HCT116 (cell line): ENCODE data around the gene KLHL18. TPM values are rescaled to one million over a fixed set of nuclear protein-coding genes. Genes with fewer than 3 reads are reported as not detected.

Source experiments
- ATAC-seq: fragments of 200-7000 bp; cut with Tn5 transposase; 2 replicates; pipeline ENCODE4 v1.9.1; 2020; ENCODE audit warnings: mild to moderate bottlenecking, moderate library complexity
- BruUV-seq: library from RNA; stranded (reverse); fragments of 400-500 nt; replicated peaks from 2 replicates; lab custom pipeline; 2021; lab: Mats Ljungman, UMichigan
- CTCF ChIA-PET: fragments of 300-600 bp; sonication (Branson Sonifier 250); formaldehyde crosslinking; loops from one replicate; lab custom pipeline; 2021; ENCODE audit warnings: antibody characterized with exemption; lab: Charles Lee
- POLR2A ChIA-PET: fragments of 300-600, 350-600 bp; sonication (Branson Sonifier 250); formaldehyde crosslinking; loops from one replicate; lab custom pipeline; 2021; ENCODE audit warnings: antibody characterized with exemption; lab: Charles Lee
- RAD21 ChIA-PET, 2 experiments: fragments of 300-600 bp; sonication (Branson Sonifier 250); formaldehyde crosslinking; loops; one replicate each; lab custom pipeline; 2023; ENCODE audit warnings: low total read pairs in 2 of 2; ENCODE audit not compliant: uncharacterized antibody in 2 of 2, unreplicated experiment in 2 of 2, low non-redundant PET in 1 of 2; lab: Charles Lee
- DNase-seq: peaks from one replicate; pipeline ENCODE4 v3.0.0-alpha.2; 2010; ENCODE audit warnings: low read depth, low spot score
- H2AFZ ChIP-seq: fragments of 200-600 bp; shearing (Covaris generic), sonication (generic); 2 replicates; pipeline ENCODE4 v1.6.1; 2017; ENCODE audit warnings: low read depth, mixed run types, mixed read lengths, antibody characterized with exemption, low read length; ENCODE audit not compliant: poor library complexity, severe bottlenecking
- H3K27ac ChIP-seq: 2 replicates; pipeline ENCODE4 v1.5.1; 2012; ENCODE audit warnings: low read depth, low read length
- H3K27me3 ChIP-seq: fragments of 200-600 bp; sonication (generic); 2 replicates; pipeline ENCODE4 v1.6.1; 2016; ENCODE audit warnings: mixed run types, low read length, mixed read lengths; ENCODE audit not compliant: insufficient read depth
- H3K36me3 ChIP-seq, 2 experiments: fragments of 200-500 bp in 1 of 2; fragments of 200-600 bp in 1 of 2; sonication (Bioruptor generic) in 1 of 2; sonication (generic) in 1 of 2; 2 replicates each; pipeline versions ENCODE4 v1.5.1 to v1.6.1; 2014 to 2016; ENCODE audit warnings: low read length in 2 of 2, inconsistent platforms in 1 of 2, mixed read lengths in 1 of 2, mixed run types in 1 of 2; ENCODE audit not compliant: insufficient read depth in 2 of 2, control insufficient read depth in 1 of 2
- H3K4me1 ChIP-seq, 2 experiments: fragments of 200-600 bp in 1 of 2; sonication (generic) in 1 of 2; 2 replicates each; pipeline versions ENCODE4 v1.5.1 to v1.6.1; 2012 to 2017; ENCODE audit warnings: low read length in 2 of 2, inconsistent platforms in 1 of 2, mild to moderate bottlenecking in 1 of 2, mixed read lengths in 1 of 2, mixed run types in 1 of 2, moderate library complexity in 1 of 2; ENCODE audit not compliant: insufficient read depth in 2 of 2, control insufficient read depth in 1 of 2
- H3K4me2 ChIP-seq: fragments of 200-600 bp; sonication (generic); 2 replicates; pipeline ENCODE4 v1.6.1; 2017; ENCODE audit warnings: mixed run types, low read length, mixed read lengths
- H3K4me3 ChIP-seq, 2 experiments: fragments of 200-600 bp in 1 of 2; sonication (generic) in 1 of 2; replicated peaks in 1 of 2; 2 replicates each; pipeline ENCODE4 v1.5.1; 2011 to 2016; ENCODE audit warnings: low read length in 2 of 2, control low read depth in 1 of 2, low read depth in 1 of 2, mild to moderate bottlenecking in 1 of 2, mixed read lengths in 1 of 2, mixed run types in 1 of 2
- H3K79me2 ChIP-seq: fragments of 200-600 bp; sonication (generic); 2 replicates; pipeline ENCODE4 v1.6.1; 2017; ENCODE audit warnings: mild to moderate bottlenecking, mixed run types, low read length, moderate library complexity, mixed read lengths; ENCODE audit not compliant: insufficient read depth
- H3K9ac ChIP-seq: fragments of 200-600 bp; sonication (generic); 2 replicates; pipeline ENCODE4 v1.6.1; 2016; ENCODE audit warnings: low read length, mixed read lengths
- H3K9me2 ChIP-seq: fragments of 200-600 bp; sonication (generic), shearing (Covaris generic); 2 replicates; pipeline ENCODE4 v1.6.1; 2017; ENCODE audit warnings: mixed run types, mild to moderate bottlenecking, moderate library complexity; ENCODE audit not compliant: insufficient read depth
- H3K9me3 ChIP-seq, 2 experiments: fragments of 200-500 bp in 1 of 2; fragments of 200-600 bp in 1 of 2; sonication (Bioruptor generic) in 1 of 2; sonication (generic) in 1 of 2; 2 replicates each; pipeline ENCODE4 v1.6.1; 2014 to 2017; ENCODE audit warnings: low read length in 2 of 2, mixed read lengths in 2 of 2, inconsistent platforms in 1 of 2, low read depth in 1 of 2, mild to moderate bottlenecking in 1 of 2, mixed run types in 1 of 2, moderate library complexity in 1 of 2; ENCODE audit not compliant: control insufficient read depth in 1 of 2, insufficient read depth in 1 of 2
- H4K20me1 ChIP-seq: fragments of 200-600 bp; sonication (generic), shearing (Covaris generic); 2 replicates; pipeline ENCODE4 v1.6.1; 2017; ENCODE audit warnings: mixed run types, mild to moderate bottlenecking, moderate library complexity; ENCODE audit not compliant: insufficient read depth
- ATF3 ChIP-seq: IDR thresholded peaks from 2 replicates; pipeline ENCODE4 v1.6.1; 2012
- CBX3 ChIP-seq: IDR thresholded peaks from 2 replicates; pipeline ENCODE4 v1.6.1; 2012; ENCODE audit warnings: low read depth
- CTCF ChIP-seq, 3 experiments: fragments of 200-600 bp in 1 of 3; sonication (generic) in 1 of 3; IDR thresholded peaks in 2 of 3; conservative IDR thresholded peaks in 1 of 3; 2 replicates each; pipeline ENCODE4 v1.5.1; 2012 to 2017; ENCODE audit warnings: low read depth in 2 of 3, low read length in 2 of 3, antibody characterized with exemption in 1 of 3, borderline replicate concordance in 1 of 3, control low read depth in 1 of 3, mild to moderate bottlenecking in 1 of 3, mixed read lengths in 1 of 3, mixed run types in 1 of 3, moderate library complexity in 1 of 3; ENCODE audit not compliant: insufficient read depth in 1 of 3
- EGR1 ChIP-seq: IDR thresholded peaks from 2 replicates; pipeline ENCODE4 v1.6.1; 2012; ENCODE audit warnings: low read depth
- EZH2phosphoT487 ChIP-seq: fragments of 200-600 bp; IDR thresholded peaks from 2 replicates; pipeline ENCODE4 v1.6.1; 2018; ENCODE audit warnings: antibody characterized with exemption, borderline replicate concordance
- SRF ChIP-seq: IDR thresholded peaks from 2 replicates; pipeline ENCODE4 v1.6.1; 2012; ENCODE audit warnings: low read depth
- YY1 ChIP-seq: IDR thresholded peaks from 2 replicates; pipeline ENCODE4 v1.6.1; 2011; ENCODE audit warnings: low read length, low read depth, moderate library complexity, mild to moderate bottlenecking; ENCODE audit not compliant: insufficient replicate concordance; ENCODE audit errors: extremely low read depth
- ZNF274 ChIP-seq: fragments of 200-500 bp; sonication (Bioruptor generic); IDR thresholded peaks from 2 replicates; pipeline ENCODE4 v1.6.1; 2014; ENCODE audit warnings: mild to moderate bottlenecking, low read depth, low read length, inconsistent platforms
- intact Hi-C: fragments of 100-400 bp; cut with micrococcal nuclease; formaldehyde crosslinking; loops from 2 replicates; pipeline ENCODE4 v1.10.0; 2022
- total RNA-seq: library from RNA; stranded (reverse); gene quantifications from one replicate; pipeline ENCODE4 v1.2.1, GENCODE V29; 2021; ENCODE audit not compliant: unreplicated experiment
- TF ChIP-seq, protein P1 (sequence below): IDR thresholded peaks from 2 replicates; pipeline ENCODE4 v1.6.1; 2012

The KLHL18 gene
- total RNA-seq, 1 experiment from 2014 or later: 32.3 TPM

DNA sequence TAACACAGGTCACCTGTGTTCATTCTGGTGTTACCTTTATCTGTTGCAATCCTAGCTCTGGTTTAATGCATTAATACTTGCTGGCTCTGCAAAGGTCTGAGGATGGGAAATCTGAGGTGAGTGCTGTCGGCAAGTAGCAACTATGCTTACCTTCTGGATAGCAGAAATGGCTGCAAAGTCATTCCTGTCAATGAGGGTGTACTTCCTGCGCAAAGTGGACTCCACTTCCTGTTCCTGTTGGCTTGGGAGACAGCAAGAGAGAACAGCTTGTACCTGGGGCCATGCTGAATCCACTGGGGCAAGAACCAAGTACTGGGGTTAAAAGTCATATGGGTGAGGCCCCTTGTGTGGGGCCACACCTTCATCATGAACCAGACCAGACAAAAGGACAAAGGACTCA lies 37.5 kb upstream of the KLHL18 start:
- no peaks in the 10 kb centered on the region for H3K36me3 ChIP-seq
- ChIA-PET RAD21 (no interaction called here), POLR2A (no interaction called here)

More for the DNA sequence above, 37.5 kb upstream of the KLHL18 start:
- no peaks in the 10 kb centered on the region for H3K27me3 ChIP-seq
- no peaks in the 10 kb centered on the region for H4K20me1 ChIP-seq
- H2AFZ ChIP-seq: no peak overlapping the region
- H3K9me3 ChIP-seq: no peaks in the 10 kb centered on the region
- H3K27ac ChIP-seq: no peak overlapping the region
- no peaks in the 10 kb centered on the region for H3K9me2 ChIP-seq
- DNase-seq (no peak), ATAC-seq (no peak)
- BruUV-seq: no TSS peak
- no peak for TF ChIP-seq CBX3
- TF ChIP-seq YY1: no peak
- TF ChIP-seq ATF3: no peak
- TF ChIP-seq SRF: no peak
- TF ChIP-seq ZNF274: no peak
- no peak for TF ChIP-seq CTCF (IDR thresholded peaks at IDR 0.05 in 2 of 3, conservative IDR thresholded peaks at IDR 0.05 in 1 of 3; ENCODE audit: borderline replicate concordance in 1 of 3, insufficient read depth in 1 of 3, low read depth in 2 of 3, low read length in 2 of 3)
- TF ChIP-seq, protein P1, sequence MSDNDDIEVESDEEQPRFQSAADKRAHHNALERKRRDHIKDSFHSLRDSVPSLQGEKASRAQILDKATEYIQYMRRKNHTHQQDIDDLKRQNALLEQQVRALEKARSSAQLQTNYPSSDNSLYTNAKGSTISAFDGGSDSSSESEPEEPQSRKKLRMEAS: no peak
- TF ChIP-seq EZH2phosphoT487: no peak
- no peak for TF ChIP-seq EGR1
- CTCF ChIA-PET: no interaction called here
- 0 out of 4 replicates have a peak, but pooled peaks cover 0 to under 1% of the 10 kb centered on the region in 2 experiments for H3K4me1 ChIP-seq
- H3K4me3 ChIP-seq: no peak overlapping the region
- H3K4me2 ChIP-seq: no peak overlapping the region
- no peaks in the 10 kb centered on the region for H3K79me2 ChIP-seq
- no peak overlapping the region for H3K9ac ChIP-seq
- intact Hi-C loops: no loop called here
